GM19035 (cell line): ENCODE measurements around the gene PPP1R1B.

Experiments used
- ATAC-seq: cut with Tn5 transposase; IDR thresholded peaks from one replicate; pipeline ENCODE4 v1.9.1; 2021; ENCODE audit not compliant: unreplicated experiment

PPP1R1B gene

DNA sequence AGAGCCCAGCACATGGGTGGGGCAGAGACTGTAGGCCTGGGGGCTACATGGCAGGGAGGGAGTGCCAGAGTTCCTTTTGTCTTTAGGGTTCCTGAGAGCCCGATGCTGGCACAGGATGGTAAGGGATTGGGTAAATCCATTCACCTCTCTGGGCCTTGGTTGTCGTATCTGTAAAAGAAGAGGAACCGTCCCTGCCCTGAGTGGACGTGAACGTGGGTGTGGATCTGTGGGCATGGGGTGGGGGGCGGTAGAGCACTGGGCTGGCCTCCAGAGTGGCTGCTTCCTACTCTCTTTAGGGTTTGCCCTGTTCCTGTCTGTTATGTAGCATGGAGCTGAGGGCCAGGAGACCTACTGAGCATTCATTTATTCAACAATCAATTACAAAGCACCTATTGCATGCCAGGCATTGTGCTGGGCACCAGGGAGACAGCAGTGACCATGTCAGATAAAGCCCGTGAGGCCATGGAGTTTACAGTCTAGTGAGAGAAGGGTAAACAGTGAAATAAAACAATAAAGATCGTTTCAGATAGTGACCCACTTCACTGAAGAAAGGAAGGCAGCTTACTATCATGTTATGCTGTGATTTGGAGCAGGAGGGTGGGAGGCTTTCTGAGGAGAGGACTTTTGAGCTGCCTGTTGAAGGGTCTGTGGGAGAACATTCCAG lies 25.3 kb downstream of the PPP1R1B start:
- no peak for ATAC-seq

- ATAC-seq, result no peak
Measured at GRCh38 chr17:39652587-39653315, 26.0 kb downstream of the PPP1R1B start.

DNA sequence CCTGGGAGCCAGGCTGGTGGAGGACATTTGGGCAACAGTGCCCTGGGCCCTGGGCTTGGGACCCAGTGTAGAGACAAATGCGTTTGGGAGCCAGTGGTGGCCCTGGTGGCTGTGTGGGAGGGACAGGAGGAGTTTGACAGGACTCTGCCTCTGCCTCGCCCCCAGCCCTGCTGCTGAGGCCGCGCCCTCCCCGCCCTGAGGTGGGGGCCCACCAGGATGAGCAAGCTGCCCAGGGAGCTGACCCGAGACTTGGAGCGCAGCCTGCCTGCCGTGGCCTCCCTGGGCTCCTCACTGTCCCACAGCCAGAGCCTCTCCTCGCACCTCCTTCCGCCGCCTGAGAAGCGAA lies 26.5 kb downstream of the PPP1R1B start:
- ATAC-seq, result no peak

DNA sequence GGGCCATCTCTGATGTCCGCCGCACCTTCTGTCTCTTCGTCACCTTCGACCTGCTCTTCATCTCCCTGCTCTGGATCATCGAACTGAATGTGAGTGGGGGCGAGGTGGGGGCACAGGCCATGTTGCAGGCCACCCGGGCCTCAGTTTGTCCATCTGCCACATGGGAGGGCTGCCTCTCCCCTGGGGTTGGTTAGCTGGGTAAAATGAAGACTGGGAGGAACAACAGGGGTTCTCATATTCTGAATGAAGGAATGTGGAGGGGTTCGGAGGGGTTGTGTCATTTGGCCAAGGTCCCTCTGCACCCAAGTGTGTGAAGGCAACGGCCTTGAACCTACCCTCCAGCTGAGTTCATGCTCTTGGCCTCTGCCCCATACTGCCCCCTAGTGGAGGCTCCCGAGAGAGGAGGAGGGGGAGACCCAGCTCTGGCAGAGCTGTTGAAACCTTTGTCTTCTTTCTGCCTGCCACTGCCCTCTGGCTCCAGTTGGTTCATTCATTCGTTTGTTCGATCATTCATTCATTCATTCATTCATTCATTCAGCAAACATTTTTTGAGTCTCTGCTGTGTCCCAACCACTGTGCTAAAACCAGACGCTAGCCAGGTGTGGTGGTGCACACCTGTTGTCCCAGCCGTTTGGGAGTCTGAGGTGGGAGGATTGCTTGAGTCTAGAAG lies 27.0 kb downstream of the PPP1R1B start:
- ATAC-seq, result no peak

- no peak for ATAC-seq
Measured at GRCh38 chr17:39655105-39655504, 28.4 kb downstream of the PPP1R1B start.

DNA sequence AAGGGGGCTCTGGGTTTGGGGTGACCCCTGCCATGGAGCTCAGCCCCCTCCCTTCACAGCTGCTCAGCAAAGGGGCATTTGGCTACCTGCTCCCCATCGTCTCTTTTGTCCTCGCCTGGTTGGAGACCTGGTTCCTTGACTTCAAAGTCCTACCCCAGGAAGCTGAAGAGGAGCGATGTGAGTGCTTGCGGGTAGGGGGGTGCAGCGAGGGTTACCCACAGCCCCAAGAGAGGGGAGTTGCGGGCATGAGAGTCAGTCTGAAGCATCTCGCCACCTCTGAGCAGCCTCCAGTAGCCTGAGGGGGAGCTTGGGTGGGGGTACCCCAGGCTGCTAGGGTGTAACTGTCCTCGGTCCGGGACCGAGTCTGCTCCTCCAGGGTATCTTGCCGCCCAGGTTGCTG lies 31.6 kb downstream of the PPP1R1B start:
- ATAC-seq, result no peak

- ATAC-seq, result no peak
Measured at GRCh38 chr17:39658760-39659159, 32.0 kb downstream of the PPP1R1B start.

DNA sequence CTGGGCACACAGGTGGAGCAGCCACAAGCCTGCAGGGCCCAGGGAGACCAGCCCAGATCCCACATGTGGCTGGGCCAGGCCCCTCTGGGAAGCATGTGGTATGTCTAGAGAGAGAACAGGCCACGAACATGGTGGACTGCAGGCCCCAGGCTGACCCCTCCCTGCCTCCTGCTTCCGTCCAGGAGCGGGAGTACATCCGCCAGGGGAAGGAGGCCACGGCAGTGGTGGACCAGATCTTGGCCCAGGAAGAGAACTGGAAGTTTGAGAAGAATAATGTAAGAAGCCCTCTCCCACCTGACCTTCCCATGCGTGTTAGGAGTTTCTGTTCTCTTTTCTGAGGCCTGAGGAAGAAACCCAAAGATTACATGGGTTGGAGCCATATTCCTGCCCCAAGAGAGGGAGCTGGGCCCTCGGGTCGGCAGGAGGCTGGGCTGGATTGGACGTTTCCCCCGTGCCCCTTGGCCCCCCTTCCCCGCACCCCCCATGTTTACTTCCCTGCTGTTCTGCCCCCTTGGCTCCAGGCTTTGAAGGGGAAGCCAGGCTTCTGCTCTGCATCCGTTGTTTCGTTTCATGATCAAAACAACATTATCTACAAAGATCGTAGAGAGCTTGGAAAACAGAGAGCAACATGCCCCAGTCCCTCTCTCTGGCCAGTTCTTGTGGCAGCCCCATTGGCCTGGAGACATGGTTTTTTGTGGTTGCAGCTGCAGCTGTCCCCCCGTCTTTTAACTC lies 32.7 kb downstream of the PPP1R1B start:
- no peak for ATAC-seq

DNA sequence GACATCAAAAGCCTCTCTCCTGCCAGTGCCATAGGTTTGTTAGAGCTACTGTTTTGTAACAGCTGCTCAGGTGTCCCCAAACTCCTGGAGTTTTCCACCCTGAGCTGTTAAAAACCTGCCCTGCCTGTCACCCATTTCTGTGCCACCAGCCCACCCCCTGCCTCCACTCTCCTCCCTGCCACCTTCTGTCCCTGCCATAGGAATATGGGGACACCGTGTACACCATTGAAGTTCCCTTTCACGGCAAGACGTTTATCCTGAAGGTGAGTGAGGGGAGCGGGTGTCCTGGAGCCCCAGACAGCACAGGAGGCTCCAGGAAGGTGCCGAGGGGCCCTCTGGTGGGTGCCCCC lies 33.2 kb downstream of the PPP1R1B start:
- ATAC-seq, result no peak

- ATAC-seq, result no peak
Measured at GRCh38 chr17:39660397-39661385, 33.9 kb downstream of the PPP1R1B start.

- ATAC-seq, result no peak
Measured at GRCh38 chr17:39661744-39662541, 35.2 kb downstream of the PPP1R1B start.

DNA sequence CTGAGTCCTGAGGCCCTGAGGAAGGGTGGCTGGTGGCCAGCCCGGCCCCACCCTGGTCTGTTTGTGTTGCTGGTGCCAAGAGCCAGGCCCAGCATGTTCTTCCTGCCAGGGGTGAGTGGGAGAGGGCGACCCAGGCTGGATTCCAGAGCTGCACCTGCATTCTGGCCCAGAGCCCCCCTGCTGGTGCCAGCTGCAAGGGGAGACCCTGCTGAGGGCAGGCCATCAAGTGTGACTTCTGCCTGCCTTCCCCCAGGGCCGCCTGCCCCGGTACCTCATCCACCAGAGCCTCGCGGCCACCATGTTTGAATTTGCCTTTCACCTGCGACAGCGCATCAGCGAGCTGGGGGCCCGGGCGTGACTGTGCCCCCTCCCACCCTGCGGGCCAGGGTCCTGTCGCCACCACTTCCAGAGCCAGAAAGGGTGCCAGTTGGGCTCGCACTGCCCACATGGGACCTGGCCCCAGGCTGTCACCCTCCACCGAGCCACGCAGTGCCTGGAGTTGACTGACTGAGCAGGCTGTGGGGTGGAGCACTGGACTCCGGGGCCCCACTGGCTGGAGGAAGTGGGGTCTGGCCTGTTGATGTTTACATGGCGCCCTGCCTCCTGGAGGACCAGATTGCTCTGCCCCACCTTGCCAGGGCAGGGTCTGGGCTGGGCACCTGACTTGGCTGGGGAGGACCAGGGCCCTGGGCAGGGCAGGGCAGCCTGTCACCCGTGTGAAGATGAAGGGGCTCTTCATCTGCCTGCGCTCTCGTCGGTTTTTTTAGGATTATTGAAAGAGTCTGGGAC lies 36.0 kb downstream of the PPP1R1B start:
- ATAC-seq, result no peak

DNA sequence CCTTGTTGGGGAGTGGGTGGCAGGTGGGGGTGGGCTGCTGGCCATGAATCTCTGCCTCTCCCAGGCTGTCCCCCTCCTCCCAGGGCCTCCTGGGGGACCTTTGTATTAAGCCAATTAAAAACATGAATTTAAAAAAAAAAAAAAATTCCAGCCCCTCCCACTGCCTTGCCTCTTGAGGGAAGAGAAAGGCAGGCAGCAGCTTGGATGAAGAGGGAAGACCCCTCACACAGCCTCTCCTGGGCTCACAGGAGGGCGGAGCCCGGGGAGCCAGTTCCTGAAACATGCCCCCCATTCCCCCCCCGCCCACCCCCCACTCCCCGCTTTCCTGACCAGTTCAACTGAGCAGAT lies 36.6 kb downstream of the PPP1R1B start:
- no peak for ATAC-seq

DNA sequence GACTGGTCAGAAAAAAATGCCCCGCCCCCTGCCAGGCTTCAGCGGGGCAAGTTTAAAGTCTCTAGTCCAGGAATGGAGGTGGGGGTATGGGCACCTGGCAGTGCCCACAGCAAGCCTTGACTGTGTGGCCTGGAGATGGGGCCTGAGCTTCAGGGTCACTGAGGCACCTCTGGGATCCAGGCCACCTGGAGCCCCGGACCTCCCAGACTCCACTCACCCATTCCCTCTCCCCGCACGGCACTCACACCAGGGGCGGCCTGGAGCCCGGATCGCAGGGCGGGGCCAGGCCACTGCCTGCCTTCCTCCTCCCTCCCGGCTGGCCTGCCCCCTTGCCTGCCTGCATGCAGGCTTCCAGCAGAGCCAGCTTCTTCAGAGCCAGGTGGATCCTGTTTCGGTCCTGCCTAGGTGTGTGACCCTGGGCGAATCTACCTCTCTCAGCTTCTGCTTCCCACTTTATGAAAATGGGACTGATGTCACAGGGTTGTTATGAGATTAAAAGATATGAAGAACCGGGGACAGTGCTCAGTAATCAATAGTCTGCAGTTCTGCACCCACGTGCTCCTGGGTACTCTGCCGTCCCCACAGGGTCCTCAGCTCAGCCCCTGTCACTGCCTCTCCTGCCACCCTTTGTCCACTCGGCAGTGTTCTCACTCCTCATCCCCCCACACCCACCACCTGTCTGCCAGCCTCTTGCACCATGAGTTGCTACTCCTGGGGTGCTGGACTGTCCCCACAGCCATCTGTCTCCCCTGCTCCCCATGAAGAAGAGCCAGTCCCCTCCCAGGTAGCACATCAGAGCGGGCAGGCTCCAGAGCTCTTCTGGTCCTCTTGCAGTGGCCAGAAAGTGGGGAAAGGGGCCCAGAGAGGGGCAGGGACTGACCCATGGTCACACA lies 37.2 kb downstream of the PPP1R1B start:
- no peak for ATAC-seq

- no peak for ATAC-seq
Measured at GRCh38 chr17:39664581-39665561, 38.1 kb downstream of the PPP1R1B start, which contains the start of gene TCAP. TCAP (plus strand) TSS chr17:39665349; CDS start chr17:39665360, 11 bp downstream.

GRCh38 chr17:39665642-39666224 lies 39.0 kb downstream of the PPP1R1B start:
- ATAC-seq, result no peak
